HG03442 (cell line): Measurements from ENCODE around the gene COMMD7.

Experiments used
- ATAC-seq: cut with Tn5 transposase; IDR thresholded peaks from one replicate; pipeline ENCODE4 v1.9.1; 2021; ENCODE audit warnings: mild to moderate bottlenecking, moderate library complexity; ENCODE audit not compliant: unreplicated experiment

The COMMD7 gene

DNA sequence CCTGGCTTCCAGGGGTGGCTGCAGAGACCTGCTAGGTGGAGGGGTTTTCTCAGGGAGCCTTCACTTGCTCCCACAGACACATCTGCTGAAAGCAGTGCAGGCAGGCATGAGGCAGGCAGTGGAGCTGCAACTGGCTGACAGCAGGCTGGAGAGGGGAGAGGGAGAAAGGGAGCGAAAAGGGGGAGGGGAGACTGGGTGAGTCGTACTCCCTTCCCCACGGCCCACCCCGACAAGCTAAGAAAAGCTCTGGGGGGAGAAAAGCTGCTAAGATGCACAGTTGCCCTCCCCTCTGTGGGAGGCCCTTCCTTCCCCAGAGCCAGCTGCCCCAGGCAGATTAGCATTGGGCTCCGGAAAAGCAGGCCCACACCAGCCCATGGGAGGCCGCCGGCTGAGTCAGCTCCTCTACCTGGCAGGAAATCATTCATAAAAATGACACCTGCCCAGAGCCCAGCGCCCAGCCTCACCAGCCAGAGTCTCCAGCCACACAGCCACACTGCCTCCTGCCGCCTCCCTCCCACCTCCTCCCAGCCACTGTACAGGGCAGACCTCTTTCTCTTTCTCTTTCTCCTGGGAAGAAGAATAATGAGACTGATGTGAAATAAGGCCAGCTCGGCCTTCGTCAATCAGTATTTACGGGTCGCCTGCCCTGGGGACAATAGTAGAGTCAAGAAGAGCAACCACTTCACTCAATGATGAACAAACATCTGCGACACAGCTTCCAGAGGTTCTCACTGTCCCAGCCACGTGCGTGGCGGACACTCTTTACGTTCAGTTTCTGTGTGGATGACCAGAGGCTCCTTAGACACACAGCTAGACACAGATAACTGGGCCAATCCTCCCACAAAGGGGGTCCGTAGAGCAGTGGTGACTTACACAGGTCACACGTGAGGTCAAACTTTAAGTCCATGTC, 61.8 kb downstream of the COMMD7 start:
- no peak for ATAC-seq

DNA sequence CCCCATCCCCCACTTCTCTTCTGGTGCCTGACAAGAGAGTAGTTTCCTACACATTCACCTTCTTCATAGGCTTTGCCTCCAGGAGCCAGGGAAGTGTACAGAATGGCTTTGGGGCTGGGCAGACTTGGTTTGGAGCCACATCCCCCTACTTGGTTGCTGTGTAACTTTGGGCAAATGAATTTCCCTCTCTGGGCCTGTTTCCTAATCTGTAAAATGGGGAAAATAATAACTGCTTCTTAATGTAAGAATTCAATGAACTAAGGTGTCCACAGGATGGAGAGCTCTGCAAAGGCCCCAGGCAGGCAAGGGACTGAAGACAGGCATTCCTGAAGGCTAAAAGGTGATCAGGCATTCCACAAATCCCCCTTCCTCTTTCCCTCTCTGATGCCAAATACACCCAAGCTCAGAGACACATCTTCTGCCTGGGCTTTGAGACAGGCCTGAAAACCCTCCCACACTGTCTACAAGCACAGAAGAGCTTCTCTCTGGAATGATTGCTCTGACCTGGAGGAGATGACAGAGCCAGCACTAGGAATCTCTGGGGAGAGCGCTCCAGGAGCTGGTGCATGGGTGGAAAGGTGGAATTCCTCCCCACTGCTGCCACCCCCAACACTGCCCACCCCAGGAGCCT, 62.6 kb downstream of the COMMD7 start:
- no peak for ATAC-seq

DNA sequence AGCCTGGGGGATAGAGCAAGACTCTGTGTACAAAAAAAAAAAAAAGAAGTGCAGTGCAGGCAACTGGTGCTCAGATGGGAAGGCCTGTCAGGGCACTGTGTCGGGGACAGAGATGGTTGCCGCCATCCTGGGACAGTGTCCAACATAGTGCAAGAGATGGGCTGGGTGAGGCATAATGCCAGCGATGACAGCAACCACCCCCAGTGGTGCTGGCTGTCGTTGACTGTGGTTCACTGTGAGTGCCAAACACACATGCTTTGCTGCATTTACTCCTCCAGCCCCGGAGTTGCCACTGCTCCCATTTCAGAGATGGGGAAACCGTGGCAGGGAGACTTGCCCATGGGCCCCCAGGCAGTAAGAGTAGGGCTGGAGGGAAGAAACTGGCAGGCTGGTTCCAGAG, 64.3 kb downstream of the COMMD7 start:
- no peak for ATAC-seq

DNA sequence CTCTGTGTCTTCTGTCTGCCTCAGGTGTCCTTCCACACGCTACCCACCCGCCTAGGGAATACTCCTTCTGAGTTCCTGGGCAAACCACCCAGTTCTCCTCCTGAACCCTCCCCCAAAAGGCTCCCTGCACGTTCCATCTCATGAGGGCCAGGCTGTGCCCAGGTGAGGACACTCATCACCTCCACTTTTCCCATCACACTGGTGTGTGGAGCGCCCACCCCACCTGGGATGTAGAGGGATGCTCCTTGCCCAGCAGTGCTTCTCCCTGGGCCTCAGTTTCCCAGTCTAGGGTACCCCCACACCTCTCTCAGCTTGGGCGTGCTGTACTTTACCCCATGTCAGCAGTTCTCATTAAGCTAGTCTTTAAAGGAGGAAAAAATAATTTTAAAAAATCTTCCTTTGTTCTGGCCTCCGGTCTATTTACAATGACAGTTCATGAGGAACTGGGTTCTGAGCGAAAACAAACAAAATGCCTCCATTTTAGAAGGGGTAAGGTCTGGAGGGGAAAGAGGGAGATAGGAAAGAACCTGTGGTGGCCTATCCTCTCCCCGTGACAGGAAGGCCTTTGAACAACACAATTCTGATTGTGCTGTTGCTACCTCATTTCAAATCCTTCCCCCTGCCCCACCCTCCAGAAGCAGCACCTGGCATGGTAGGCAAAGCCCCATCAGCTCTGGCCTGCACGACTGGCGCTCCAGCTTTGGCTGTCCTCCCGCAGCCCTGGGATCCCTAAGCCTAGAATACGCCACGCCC, 67.9 kb downstream of the COMMD7 start:
- ATAC-seq: no peak

DNA sequence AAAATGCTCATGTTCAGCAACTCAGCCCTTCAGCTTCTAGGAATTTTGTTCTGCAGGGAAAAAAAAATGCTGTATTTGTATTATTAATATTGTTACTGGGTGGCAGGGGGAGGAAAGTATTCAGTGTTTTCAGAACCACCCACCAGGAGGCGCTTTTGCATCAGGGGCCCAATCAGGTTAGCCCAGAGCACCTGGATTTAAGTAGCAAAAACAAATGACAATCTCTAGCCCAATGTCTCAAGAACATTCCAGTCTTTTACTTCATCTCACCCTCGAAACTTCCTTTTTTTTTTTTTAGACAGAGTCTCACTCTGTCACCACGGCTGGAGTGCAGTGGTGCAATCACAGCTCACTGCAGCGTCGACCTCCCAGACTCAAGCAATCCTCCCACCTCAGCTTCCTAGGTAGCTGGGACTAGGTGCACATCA, 68.9 kb downstream of the COMMD7 start:
- ATAC-seq: no peak

DNA sequence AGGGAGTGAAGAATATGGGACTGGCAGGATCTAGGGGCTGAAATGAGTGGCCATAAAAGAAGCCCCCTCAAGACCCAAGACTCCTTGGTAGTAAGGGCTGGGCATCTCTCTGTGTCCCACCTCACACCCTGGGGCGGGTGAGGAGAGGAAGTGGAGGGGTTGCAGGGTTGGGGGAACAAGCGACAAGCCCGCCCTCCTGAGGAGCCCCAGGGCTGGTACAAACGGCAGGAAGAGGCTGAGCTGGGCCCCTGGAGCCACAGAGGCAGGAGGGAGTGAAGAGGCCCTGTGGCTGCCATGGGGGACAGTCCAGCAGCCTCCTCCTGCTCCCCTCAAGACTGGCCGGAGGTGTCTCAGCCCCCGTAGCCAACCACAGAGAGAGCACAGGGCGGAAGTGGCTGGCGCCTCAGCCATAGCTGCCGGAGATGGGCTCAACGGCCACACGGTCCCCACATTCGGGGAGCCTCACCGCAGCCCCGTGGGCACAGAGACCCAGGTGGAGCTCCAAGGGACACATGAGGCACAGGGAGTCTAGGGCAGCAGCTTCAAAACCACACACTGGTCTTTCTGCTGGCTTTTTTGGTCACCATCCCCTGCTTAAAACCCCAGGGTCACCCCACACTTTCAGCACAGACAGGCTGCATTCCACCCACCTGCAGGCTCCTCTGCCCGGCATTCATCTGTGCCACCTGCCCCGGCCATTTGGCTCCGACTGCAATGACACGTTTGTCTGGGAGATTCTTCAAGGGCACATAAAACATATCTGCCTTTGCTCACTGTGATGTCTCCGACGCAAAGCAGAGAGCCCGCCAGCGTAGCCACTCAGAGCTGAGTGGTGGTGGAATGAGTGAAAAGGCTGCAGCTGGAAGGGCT, 70.0 kb downstream of the COMMD7 start:
- ATAC-seq: peak; percentile 34

DNA sequence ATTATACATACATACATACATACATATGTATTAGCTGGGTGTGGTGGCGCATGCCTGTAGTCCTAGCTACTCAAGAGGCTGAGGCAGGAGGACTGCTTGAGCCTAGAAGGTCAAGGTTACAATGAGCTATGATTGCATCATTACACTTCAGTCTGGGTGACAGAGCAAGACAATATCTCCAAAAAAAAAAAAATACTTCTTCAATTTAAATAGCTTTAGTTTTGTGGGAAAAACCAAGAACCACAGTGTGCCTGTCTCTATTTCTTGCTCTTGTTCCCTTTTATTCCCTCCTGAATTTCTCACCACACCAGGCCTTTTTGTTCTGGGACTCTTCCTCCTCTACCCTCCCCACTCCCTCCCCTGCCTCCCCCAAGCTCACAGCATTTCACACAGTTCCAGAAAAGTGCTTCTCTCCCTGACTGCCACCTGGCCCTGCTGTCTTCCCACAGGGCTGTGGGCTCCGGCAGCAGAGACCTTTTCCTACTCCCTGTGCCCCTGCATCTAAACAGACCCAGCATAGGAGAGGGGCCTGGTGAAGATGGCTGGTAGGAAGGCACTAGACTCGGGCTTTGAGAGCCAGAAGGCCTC, 70.8 kb downstream of the COMMD7 start:
- no peak for ATAC-seq

DNA sequence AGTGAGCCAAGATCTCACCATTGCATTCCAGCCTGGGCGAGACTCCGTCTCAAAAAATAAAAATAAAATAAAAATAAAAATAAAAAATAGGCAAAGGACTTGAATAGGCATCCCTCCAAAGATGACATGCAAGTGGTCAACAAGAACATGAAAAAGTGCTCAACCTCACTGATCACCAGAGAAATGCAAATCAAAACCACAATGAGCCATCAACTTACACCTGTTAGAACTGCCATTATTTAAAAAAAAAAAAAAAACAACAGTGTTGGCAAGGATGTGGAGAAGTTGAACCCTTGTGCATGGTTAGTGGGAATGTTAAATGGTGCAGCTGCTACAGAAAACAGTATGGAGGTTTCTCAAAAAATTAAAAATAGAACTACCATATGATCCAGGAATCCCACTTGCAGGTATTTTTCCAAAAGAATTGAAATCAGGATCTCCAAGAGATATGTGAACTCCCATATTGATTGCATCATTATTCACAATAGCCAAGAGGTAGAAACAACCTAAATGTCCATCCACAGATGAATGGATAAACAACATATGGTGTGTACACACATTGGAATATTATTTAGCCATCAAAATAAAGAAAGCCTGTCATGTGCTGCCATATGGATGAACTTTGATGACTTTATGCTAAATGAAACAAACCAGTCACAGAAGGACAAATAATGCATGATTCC, 72.4 kb downstream of the COMMD7 start:
- ATAC-seq: no peak

DNA sequence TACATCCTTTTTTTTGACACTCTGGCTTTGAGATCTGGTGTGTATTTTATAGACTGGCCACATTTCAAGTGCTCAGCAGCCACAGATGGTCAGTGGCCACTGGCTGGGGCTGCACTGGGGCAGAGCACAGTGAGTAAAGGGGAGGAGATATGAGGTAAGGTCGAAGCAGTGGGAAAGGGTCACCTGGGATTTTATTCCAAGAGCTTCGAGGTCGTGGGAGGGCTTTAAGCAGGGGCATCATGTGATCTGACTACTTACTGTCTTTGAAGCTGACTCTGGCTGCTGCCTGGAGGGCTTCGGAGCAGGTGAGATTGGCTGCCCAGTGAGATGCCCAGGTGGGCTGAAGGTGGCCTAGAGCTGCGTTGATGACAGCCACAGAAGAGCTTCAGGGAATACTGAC, 76.2 kb downstream of the COMMD7 start:
- no peak for ATAC-seq

DNA sequence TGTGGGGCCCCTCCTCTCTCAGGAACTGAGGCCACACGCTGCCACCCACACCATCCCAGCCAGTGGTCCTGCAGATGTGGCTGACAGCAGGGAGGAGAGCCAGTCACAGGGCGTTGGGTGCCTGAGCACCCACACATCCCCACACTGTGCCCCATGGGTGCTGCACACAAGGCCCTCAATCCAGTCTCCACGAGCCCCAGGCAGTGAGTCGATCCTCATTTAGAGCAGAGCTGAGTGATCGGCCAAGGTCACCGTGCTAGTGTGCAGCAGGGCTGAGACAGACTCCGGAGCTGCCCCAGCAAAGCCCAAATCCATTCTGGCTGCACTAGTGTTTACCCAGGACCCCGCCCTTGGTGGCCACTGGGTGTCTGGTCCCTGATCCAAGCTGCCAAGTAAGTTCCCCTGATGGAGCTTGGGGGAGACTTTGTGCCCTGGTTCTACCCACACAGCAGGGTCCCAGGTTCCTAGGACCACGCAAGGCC, 78.5 kb downstream of the COMMD7 start:
- ATAC-seq: no peak

DNA sequence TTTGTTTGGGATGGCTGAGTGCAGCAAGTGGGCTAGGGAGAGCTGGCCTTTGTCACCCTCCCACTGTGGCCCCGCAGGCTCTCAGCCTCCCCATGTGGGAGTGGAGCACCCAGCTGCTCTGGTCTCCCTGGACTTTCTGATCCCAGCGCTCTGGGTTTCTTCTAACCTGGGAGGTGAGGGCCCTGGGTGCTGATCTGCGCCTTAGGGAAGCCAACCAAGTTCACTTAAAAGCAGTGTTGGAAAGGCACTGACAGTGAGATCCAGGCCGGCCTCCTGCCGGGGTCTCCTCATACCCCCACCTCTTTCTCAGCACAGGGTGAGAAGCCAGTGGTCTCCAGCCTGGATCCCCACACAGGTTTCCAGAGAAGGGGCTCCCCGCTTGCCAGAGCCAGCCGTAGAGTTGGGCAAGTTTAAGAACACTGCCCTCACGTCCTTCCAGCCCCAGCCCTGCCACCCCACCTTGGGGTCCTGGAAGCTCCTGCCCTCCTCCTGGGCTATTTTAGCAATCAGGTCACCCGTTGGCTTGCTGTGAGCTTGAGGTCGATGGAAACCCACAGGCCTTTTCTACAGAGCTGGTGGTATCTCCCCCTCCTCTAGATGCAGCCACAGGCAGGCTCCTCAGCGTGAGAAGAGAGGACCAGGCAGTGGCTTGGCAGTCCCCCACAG, 79.1 kb downstream of the COMMD7 start:
- no peak for ATAC-seq

DNA sequence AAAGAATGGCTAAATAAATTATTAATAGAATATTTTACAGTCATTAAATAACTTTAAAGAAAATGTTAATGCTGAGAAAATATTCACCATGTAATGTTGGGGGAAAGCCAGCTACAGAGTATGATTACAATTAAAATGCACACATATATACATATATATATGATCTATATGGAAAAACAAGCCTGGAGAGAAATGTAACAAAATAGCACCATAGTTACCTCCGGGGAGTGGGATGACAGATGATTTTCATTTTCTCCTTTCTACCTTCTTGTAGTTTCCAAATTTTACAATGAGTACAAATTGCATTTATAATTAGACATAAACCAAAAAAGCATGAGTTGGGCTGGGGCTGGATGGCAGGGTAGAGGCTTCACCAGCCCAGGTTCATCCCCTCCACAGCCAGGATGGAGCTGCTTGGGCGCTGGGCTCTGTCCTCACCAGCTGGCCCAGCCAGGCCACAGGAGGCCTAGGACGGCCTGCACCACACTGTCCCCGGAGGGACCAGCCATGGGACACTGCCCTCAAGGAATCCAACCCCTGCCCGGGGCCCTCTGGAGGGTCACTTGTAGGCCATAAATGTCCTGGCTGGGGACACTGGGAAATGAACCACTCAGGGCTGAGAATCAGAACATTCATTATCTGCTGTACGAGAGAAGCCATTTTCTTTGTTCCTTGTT, 79.8 kb downstream of the COMMD7 start:
- no peak for ATAC-seq

DNA sequence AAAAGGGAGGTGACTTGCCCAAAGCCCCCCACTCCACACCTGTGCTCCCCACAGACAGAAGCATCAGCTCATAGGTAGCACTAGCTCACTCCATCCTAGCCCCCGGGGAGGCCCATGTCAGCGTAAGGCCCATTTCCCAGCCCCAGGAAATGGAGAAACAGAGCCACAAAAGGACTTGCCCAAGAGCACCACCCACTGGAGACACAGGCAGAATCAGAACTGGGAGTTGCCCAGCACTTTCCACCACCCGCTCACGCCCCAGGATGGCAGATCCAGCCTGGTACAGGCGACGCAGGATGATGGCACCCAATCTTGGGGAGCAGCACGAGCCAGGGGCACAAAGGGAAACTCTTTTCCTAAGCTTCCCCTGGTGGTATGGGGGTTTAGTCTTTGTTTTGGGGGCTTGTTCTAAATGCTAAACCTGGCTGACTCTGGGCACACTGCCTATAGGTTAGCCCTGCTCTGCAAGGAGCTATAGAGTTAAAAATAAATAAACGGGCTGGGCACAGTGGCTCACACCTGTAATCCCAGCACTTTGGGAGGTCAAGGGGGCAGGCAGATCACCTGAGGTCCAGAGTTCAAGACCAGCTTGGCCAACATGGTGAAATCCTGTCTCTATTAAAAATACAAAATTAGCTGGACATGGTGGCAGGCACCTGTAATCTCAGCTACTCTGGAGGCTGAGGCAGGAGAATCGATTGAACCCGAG, 81.3 kb downstream of the COMMD7 start:
- no peak for ATAC-seq

DNA sequence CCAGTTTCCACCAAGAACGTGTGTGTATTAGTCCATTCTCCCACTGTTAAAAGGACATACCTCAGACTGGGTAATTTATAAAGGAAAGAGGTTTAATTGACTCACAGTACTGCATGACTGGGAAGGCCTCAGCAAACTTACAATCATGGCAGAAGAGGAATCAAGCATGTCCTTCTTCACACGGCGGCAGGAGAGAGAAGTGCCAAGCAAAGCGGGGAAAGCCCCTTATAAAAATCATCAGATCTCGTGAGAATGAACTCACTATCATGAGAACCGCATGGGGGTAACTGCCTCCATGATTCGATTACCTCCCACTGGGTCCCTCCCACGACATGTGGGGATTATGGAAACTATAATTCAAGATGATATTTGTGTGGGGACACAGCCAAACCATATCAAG, 82.6 kb downstream of the COMMD7 start:
- ATAC-seq: no peak

DNA sequence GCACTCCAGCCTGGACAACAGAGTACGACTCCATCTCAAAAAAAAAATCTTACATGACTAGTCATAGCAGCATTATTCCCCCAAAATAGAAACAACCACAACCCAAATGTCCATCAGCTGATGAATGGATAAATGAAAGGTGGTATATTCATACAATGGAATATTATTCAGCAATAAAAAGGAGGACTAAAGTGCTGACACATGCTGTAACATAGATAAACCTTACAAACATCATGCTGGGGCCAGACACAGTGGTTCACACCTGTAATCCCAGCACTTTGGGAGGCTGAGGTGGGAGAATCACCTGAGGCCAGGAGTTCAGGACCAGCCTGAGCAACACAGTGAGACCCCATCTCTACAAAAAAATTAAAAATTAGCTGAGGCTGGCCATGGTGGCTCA, 86.4 kb downstream of the COMMD7 start:
- no peak for ATAC-seq

DNA sequence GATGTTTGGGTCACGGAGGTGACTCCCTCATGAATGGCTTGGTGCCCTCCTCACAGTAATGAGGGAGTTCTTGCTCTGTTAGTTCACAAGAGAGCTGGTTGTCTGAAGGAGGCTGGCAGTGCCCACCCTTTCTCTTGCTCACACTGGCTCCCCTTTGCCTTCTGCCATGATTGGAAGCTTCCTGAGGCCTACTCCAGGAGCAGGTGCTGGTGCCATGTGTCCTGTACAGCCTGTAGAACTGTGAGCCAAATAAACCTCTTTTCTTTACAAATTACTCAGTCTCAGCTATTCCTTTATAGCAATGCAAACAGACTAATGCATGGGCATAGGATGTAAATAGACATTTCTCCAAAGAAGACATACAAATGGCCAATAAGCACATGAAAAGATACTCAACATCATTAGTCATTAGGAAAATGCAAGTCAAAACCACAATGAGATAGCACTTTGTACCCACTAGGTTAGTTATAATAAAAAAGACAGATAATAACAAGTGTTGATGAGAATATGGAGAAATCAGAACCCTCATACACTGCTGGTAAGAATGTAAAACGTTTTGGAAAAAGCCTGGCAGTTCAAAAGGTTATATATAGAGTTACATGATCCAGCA, 87.3 kb downstream of the COMMD7 start:
- ATAC-seq: no peak

DNA sequence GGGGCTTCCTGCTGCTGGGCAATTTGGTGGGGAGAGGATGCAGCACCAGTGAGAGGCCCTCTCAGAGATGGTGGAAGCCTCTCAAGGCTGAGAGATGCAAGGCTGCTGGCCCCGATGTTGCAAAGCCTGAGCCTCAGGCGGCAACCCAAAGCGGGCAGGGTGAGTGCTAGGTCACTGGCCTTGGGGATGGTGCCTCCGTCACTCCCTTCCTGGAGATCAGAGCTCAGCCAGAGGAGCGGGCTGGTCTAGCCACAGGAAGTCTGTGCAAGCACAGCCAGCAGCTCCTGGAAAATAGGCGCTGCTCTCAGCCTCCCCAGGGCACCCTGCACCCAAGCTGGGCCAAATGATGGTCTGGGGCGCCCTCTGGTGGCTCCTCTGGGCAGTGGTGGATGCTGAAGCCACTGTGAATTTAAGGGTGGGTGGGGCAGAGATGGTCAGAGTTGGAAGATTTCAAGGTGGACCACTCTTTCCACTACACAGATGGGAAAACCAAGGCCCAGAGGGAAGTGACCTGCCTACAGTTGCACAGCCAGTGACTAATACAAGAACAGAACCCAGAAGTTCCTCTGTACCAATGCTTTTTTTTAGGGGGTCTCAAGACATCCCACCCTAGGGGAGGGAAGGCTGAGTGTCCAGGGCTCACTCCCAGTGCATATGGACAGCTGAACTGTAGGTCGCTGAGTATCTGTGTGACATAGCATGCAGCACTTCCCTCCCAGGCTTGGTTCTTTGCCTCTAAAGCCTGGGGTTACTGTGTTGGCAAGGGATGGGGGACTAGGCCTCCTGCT, 90.3 kb downstream of the COMMD7 start:
- ATAC-seq: peak; percentile 60
